Activated T-cell treated with anti-CD3 and anti-CD28 coated beads, Interleukin-2, amount 50 U/mL, for 1 hour (primary cell): Measurements from ENCODE around the gene FKBP11.
"Not testable (repeated sequence)": the region's sequence is repeated elsewhere in the genome, so short reads cannot be mapped to it uniquely, and the experiment has no call there.

Experiments used
- DNase-seq: peaks from one replicate; pipeline ENCODE4 v3.0.0-alpha.2; 2020

Gene FKBP11

DNA sequence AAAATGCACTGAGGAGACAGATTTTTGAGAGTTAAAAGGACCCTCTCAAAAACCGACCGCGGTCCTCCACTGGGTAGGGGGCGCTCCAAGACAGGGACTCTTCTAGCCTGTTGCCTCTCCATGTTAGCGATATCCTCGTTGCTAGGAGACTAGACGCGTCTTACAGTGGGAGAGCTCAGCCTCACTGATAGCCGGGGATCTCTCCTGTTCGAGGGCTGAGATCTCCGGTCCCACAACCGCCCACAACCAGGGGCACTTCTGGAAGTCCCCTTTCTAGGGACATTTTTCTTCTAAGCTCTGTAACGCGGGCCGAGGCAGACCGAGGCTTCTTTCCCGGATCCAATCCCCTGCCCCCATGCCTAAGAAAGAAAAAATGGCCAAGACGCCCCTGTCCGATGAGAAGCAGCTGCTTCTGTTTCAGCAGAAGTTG is 21.3 kb downstream of the FKBP11 start:
- peak; percentile 83 for DNase-seq

DNA sequence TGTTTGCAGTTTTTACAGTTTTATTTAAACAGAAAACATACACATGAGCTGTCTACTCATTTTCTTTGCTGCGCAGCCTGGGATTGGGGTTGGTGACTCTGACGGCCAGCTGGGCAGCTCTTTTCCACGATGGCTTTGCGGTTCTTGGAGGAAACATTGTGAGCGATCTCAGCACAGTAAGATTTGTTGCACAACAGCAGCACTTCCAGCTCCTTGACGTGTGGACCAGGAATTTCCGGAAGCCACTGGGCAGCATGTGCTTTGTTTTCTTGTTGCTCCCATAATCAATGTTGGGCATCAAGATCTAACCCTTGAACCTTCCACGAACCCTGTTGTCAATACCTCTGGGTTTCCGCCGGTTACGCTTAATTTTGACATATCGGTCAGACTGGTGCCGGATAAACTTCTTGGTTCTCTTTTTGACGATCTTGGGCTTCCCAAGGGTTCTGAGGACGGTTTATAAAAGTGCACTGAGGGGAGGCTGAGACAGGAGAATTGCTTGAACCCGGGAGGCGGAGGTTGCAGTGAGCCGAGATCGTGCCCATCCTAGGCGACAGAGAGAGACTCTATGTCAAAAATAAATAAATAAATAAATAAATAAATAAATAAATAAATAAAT is 21.8 kb downstream of the FKBP11 start:
- DNase-seq = no peak

DNA sequence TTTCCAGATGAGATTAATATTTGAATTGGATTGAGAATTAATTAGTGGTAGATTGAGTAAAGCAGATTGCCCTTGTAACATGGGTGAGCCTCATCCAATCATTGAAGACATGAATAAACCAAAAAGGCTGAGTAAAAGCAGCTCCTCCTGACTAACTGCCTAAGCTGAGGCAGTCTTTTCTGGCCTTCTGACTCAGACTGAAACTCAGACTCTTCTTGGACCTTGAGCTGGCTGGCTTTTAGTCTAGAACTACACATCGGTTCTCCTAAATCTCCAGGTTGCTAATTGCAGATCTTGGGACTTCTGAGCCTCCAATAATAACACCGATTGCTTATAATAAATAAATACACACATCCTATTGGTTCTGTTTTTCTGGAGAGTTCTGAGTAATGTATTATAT is 24.0 kb downstream of the FKBP11 start:
- no peak for DNase-seq

DNA sequence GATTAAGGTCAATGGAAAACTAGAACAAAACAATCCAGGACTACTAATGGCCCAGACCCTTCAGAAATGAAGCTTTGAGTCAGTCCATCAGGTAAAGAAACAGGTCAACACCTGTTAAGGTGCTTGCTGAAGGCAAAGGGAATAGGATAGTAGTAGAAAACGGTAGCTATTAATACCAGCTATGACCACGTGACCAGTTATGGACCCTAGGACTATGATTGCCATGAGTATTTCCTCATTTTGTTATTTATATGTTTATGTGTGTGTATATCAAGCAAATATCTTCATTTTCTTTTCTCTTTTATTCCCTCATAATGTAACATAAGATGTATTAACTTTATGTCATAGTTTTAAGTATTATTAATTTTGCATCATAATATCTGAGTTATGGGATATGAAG is 25.6 kb downstream of the FKBP11 start:
- no peak for DNase-seq

DNA sequence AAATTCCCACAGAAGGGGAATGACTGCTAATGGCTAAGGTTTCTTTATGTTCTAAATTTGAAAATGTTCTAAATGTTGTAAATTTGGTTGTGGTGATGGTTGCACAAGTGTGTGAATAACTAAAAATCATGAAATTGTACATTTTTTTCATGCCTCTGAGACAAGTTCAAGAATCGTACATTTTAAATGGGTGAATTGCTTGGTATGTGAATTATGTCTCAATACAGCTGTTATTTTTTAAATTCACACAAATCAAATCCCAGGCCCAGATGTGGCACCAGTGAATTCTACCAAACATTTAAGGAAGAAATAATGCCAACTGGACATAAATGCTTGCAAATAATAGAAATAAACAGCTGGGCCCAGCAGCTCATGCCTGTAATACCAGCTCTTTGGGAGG is 31.0 kb downstream of the FKBP11 start:
- DNase-seq = no peak

DNA sequence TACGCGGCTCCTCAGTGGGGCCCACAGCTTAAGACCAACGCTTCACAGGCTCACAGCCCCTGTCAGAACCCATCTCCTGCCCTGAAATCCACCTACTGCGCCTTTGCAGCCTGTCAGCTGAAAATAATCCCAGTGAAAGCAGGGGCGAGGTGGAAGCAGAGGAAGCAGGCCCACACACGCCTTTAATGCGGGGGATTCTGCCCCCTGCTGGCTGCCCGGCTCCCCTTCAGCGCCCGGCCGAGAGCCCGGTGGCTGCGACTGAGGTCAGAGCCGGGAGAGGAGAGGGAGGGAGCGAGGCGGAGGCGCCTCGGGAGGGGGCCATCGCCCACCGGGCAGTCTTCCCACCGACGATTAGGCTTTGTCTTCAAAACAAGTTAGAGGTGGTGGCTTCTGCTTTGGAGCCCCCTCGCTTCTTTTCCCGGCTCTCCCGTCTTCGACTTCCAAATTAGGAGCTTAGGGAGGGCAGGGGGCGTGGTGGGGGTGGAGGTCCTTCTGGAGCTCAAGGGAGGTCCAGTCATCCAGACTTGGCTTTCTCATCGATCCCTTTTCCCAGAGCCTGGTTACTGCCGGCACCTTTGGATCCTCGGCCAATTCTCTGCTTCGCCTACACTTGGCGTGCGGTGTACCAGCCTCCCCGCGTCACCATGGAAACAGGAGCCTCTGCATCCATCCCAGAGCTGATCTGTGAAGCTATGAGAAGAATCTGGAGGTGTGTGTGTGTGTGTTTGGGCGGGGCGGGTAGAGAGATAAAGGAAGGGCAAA is 34.5 kb downstream of the FKBP11 start:
- DNase-seq = peak; percentile 81

DNA sequence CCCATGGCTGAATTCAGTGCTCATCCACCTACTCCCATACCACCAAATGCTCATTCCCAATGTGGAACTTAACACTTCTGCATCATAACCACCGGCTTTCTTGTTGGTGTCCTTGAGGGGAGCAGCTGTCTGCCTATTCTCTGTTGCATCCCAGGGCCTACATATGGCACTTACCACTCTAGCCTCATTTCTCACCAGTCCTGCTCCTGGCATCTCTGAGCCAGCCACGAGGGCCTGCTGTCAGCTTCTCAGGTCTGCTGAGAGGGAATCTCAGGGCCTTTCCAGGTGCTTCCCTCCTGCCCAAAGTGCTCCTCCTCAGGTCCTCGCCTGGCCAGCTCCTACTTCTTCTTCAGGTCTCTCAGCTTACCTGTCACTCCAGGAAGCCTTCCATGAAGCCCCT is 35.6 kb downstream of the FKBP11 start:
- no peak for DNase-seq

DNA sequence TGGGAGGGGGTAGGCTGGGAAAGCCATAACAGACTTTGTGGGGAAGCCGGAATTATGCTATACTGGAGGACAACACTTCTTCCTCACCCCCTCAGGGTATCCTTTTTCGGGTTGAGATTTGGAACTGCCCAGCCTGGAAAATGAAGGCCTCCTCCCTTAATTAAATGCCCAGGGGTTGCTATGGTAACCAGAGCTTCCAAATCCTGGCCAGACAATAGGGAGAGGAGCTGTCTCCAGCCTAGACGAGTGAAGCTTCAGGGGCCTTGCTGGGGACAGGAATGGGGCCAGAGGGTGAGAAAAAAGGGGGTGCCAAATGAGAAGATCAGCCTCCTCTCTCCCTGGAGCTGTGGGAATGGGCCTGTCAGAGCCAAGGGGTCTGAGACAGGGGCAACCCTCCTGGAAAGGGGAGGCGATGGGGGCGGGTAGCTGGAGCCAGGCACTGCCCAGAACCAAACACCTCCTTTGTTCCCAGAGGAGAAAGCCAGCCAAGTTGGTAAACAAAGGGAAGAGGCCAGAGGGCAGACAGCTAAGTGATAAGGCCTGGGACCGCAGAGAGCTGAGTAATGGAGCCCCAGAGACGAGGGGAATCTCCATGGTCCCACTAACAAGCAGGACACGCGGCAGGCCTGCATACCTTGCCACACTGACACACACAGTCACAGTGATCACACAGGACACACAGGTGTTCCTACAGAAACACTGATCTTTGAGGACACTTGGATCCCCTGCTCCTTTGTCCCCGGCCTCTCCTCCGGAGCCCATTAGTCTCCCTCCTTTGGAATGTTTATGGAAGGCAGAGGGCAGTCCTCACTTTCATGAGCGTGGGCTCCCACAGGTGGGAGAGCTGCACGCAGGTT is 41.8 kb downstream of the FKBP11 start:
- no peak for DNase-seq

DNA sequence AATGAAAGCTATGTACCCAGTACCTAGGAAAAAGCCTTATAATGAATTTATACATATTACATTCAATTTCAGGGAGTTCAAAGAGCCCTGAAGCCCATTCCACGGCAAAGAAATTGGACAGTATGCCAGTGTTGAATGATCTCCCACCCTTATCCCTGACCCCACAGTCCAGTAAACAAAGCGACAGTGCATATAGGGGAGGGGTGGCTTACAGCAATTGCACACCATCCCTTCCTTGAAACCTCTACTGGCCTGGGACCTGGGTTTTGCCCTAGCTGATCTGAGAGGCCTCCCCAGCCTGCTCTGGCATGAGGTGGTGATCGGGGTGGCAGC is 42.4 kb downstream of the FKBP11 start:
- DNase-seq = no peak

DNA sequence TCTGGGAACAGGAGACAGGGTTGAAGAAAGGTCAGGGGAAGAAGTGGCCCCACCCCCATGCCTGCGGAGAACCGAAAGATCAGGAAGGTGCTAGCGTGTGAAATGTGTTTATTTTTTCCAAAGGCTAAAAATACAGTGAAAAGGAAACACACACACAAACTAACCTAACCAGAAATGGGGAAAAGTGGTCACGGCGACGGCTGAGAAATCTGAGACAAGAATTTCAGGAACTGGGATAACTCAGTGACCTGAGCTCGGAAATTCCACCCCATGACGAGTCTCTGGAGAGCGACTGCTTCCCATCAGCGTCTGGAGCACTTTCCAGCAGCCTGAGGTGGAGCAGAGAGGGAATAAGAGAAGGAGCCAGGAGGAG is 43.0 kb downstream of the FKBP11 start:
- DNase-seq = no peak

DNA sequence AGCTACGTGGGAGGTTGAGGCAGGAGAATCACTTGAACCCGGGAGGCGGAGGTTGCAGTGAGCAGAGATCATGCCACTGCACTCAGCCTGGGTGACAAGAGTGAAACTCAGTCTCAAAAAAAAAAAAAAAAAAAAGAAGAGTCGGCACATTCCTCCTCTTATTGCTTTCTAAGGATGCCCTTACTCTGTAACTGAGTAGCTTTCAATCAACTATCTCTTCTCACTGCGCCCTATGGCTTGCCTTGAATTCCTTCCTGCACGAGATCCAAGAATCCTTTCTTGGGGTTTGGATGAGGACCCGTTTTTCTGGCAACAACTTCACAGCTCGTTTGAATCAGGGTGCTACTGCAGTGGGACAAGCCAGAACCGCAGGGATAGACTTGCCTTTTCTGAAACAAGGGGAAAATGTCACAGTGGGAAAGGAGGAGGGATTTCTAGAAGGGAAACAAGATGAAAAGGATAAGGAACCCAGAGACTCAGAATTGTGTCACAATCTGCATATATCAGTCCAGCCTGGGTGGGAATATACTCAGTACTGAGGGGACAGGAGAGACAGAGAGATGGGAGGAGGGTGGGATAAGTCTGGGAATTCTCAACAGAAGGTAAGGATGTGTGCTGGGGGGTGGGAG is 43.5 kb downstream of the FKBP11 start:
- no peak for DNase-seq

DNA sequence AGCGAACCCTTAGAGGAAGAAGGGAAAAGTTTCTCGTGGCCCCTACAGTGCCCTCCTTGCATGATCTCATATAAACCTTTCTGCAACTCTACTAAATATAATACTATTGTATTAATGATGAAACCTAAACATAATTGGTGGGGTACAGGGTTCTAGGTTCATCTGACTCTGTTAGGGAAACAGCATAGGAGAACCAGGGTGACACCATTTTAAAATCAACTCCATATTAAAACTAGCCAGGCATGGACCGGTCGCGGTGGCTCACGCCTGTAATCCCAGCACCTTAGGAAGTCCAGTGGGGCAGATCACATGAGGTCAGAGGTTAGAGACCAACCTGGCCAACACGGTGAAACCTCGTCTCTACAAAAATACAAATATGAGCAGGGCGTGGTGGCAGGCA is 44.6 kb downstream of the FKBP11 start:
- DNase-seq = no peak

DNA sequence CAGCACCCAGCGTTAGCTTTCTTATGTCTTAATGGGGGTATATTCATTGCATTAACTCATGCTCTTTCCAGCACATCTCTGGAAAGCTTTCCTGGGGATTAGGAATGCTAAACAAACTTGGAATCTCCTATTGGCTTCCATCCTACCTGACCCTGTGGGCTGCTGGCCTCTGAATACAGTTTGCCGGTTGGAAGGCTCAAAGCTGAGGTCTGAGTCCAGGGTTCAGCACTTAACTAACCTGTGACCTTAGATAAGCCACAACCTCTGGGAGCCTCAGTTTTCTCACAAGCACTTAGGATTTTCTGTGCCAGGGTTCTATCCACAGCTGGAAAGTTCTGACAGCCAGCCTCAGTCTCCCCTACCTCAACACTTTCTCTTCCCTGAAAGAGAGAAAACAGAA is 46.7 kb downstream of the FKBP11 start:
- DNase-seq = no peak

DNA sequence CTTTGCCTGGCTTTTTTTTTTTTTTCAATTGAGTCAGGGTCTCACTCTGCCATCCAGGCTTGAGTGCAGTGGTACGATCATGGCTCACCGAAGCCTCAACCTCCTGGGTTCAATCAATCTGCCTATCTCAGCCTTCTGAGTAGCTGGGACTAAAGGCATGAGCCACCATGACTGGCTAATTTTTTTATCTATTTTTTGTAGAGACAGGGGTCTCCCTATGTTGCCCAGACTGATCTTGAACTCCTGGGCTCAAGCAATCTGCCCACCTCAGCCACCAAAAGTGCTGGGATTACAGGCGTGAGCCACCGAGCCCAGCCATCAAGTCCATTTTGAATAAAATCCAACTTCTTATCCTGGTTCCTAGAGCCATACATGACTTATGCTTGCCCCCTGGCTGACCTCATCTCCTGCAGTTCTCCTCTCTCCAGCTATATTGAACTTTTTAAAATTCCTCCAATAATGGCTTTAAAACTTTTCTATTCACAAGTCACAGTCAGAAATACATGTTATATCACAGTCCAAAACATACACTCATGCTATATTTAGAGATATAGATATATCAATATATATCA is 49.3 kb downstream of the FKBP11 start:
- DNase-seq = no peak

DNA sequence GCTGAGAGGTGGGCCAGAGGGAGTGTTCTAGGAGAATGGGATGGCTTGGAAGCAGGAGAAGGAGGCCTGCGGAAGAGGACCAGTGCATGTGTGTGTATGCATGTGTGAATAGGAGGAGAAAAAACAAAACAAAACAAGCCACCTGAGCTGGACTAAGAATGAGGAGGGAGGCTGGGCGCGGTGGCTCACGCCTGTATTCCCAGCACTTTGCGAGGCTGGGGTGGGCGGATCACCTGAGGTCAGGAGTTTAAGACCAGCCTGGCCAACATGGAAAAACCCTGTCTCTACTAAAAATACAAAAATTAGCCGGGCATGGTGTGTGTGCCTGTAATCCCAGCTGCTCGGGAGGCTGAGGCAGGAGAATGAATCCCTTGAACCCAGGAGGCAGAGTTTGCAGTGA is 51.8 kb downstream of the FKBP11 start:
- DNase-seq = not testable (repeated sequence)

DNA sequence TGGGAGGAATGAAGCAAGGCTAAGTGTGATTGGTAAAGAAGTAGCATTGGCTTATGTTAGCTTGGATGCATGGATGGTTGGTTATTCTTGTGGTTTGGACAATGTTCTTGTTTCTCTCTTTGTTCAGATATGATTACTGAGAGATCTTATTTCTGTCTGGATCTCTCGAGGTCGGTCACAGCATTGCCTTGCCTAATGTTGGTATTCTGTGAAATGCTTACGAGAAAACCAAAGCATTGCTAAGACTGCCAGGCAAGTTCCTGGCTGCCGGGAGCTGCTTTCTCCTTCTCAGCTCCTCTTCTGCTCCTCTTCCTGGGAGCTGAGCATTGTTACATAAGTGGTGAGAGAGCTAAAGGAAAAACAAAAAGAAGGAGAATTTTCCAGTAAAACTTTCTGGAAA is 52.2 kb downstream of the FKBP11 start:
- DNase-seq = no peak
